Panc1 (cell line): ENCODE measurements around the gene DZANK1. TPM values are rescaled to one million over a fixed set of nuclear protein-coding genes. Genes with fewer than 3 reads are reported as not detected.
A peak's percentile ranks its signal among the peaks of the same experiment; 100 is the strongest.

ENCODE experiments used
- ATAC-seq: fragments of 200-7000 bp; cut with Tn5 transposase; 2 replicates; pipeline ENCODE4 v1.9.1; 2020; ENCODE audit warnings: mild to moderate bottlenecking, moderate library complexity
- BruUV-seq: library from RNA; stranded (reverse); fragments of 400-500 nt; replicated peaks from 2 replicates; lab custom pipeline; 2021; lab: Mats Ljungman, UMichigan
- CTCF ChIA-PET: fragments of 300-600 bp; sonication (Branson Sonifier 250); formaldehyde crosslinking; loops from one replicate; lab custom pipeline; 2022; ENCODE audit warnings: antibody characterized with exemption; lab: Charles Lee
- POLR2A ChIA-PET: fragments of 300-600 bp; sonication (Branson Sonifier 250); formaldehyde crosslinking; loops from one replicate; lab custom pipeline; 2022; ENCODE audit warnings: antibody characterized with exemption; lab: Charles Lee
- DNase-seq: peaks from one replicate; pipeline ENCODE4 v3.0.0-alpha.2; 2010; ENCODE audit warnings: low read depth, low spot score
- H3K27ac ChIP-seq: 2 replicates; pipeline ENCODE4 v1.5.1; 2011; ENCODE audit warnings: mild to moderate bottlenecking, low read length, inconsistent platforms
- H3K27me3 ChIP-seq: fragments of 200-500 bp; sonication (Bioruptor generic); 2 replicates; pipeline ENCODE4 v1.6.0; 2014; ENCODE audit warnings: low read length, inconsistent platforms; ENCODE audit not compliant: control insufficient read depth, insufficient read depth
- H3K36me3 ChIP-seq: fragments of 200-500 bp; sonication (Bioruptor generic); 2 replicates; pipeline ENCODE4 v1.5.1; 2014; ENCODE audit warnings: inconsistent platforms, mild to moderate bottlenecking, low read length, moderate library complexity; ENCODE audit not compliant: control insufficient read depth, insufficient read depth
- H3K4me1 ChIP-seq: 2 replicates; pipeline ENCODE4 v1.5.1; 2011; ENCODE audit warnings: inconsistent platforms, mild to moderate bottlenecking, low read length, moderate library complexity; ENCODE audit not compliant: control insufficient read depth, insufficient read depth
- H3K4me3 ChIP-seq, 2 experiments: 2 replicates each; pipeline ENCODE4 v1.5.1; 2011 to 2012; ENCODE audit warnings: low read depth in 2 of 2, low read length in 2 of 2, mild to moderate bottlenecking in 2 of 2, inconsistent platforms in 1 of 2, moderate library complexity in 1 of 2
- H3K9me3 ChIP-seq: fragments of 200-500 bp; sonication (Bioruptor generic); 2 replicates; pipeline ENCODE4 v1.5.1; 2014; ENCODE audit warnings: low read depth, mild to moderate bottlenecking, inconsistent platforms, low read length, moderate library complexity; ENCODE audit not compliant: control insufficient read depth, insufficient read depth
- CTCF ChIP-seq: fragments of 450-650 bp; IDR thresholded peaks from 2 replicates; pipeline ENCODE4 v1.5.1; 2017; ENCODE audit warnings: mild to moderate bottlenecking
- POLR2AphosphoS5 ChIP-seq: IDR thresholded peaks from 2 replicates; pipeline ENCODE4 v1.6.1; 2012; ENCODE audit warnings: mild to moderate bottlenecking, low read depth, low read length, moderate library complexity
- REST ChIP-seq, 2 experiments: IDR thresholded peaks; 2 replicates each; pipeline ENCODE4 v1.6.1; 2011 to 2012; ENCODE audit warnings: low read depth in 2 of 2, control low read depth in 1 of 2, low read length in 1 of 2, mild to moderate bottlenecking in 1 of 2, moderate library complexity in 1 of 2; ENCODE audit not compliant: insufficient read depth in 1 of 2
- SIN3A ChIP-seq: IDR thresholded peaks from 2 replicates; pipeline ENCODE4 v1.6.1; 2012; ENCODE audit warnings: low read depth, mild to moderate bottlenecking, low read length, moderate library complexity, borderline replicate concordance; ENCODE audit not compliant: insufficient read depth
- TCF7L2 ChIP-seq: IDR thresholded peaks from 2 replicates; pipeline ENCODE4 v1.6.1; 2011; ENCODE audit warnings: mild to moderate bottlenecking, low read depth, low read length, inconsistent platforms
- in situ Hi-C: cut with HindIII; loops from 2 replicates; pipeline ENCODE4 v1.10.0; 2016; ENCODE audit warnings: low sequenced_read_pairs, low pct_unique_long_range_greater_than_20kb
- intact Hi-C: fragments of 100-400 bp; cut with micrococcal nuclease; formaldehyde crosslinking; loops from one replicate; pipeline ENCODE4 v1.10.0; 2022; ENCODE audit not compliant: unreplicated experiment
- total RNA-seq: library from RNA; stranded (reverse); gene quantifications from one replicate; pipeline ENCODE4 v1.2.1, GENCODE V29; 2021; ENCODE audit not compliant: unreplicated experiment

Gene DZANK1
- total RNA-seq, 1 experiment from 2014 or later: 3.0 TPM

GRCh38 chr20:18507218-18508191 is 40.7 kb upstream of the DZANK1 start, which contains the start of gene SEC23B:
SEC23B (plus strand) TSS chr20:18507940; CDS start chr20:18510836, 2,896 bp downstream.
- ATAC-seq: peak; percentile 99
- ChIA-PET CTCF (interaction anchor here (0.6 kb wide), 1 partner anchor 123 kb away, joined by 3 read pairs; no protein-coding TSS in a partner anchor), POLR2A (interaction anchor here (0.6 to 1.9 kb wide), 6 partner anchors 11 to 637 kb away, joined by 4 to 17 read pairs (median 6); partner anchors contain the start of genes DZANK1, POLR3F and RBBP9)
- no peaks in the 10 kb centered on the region for H3K27me3 ChIP-seq
- no peaks in the 10 kb centered on the region for H3K9me3 ChIP-seq
- intact Hi-C loops: no loop called here
- DNase-seq: peak; percentile 93
- H3K4me1 ChIP-seq: peaks cover 8% of the 10 kb centered on the region; the same call in 1 of the 2 replicates
- in situ Hi-C loops: no loop called here
- peak; percentile 35; the same call in 1 of the 2 replicates for TF ChIP-seq TCF7L2
- no peak for TF ChIP-seq REST (IDR thresholded peaks at IDR 0.05; ENCODE audit: insufficient read depth in 1 of 2, low read depth in 2 of 2, low read length in 1 of 2)
- peak; percentile 71 for TF ChIP-seq POLR2AphosphoS5
- H3K36me3 ChIP-seq: peaks cover 15% of the 10 kb centered on the region
- no TSS peak for BruUV-seq
- peak within 1 kb of the TSS; percentile 86 to 97 for H3K4me3 ChIP-seq
- H3K27ac ChIP-seq: peak within 1 kb of the TSS; percentile 98

- no peak for ATAC-seq
- BruUV-seq: TSS peak; percentile 99
- Histone ChIP-seq H3K36me3 (peaks cover 12% of the 10 kb centered on the region), H3K27me3 (no peaks in the 10 kb centered on the region), H3K4me3 (peak overlapping the region; percentile 86 to 97), H3K27ac (peak overlapping the region; percentile 98), H3K4me1 (peaks cover 8% of the 10 kb centered on the region; the same call in 1 of the 2 replicates), H3K9me3 (no peaks in the 10 kb centered on the region)
- TF ChIP-seq CTCF (no peak), TCF7L2 (no peak), SIN3A (no peak)
- POLR2A ChIA-PET: interaction anchor here (0.6 to 1.9 kb wide), 4 partner anchors 10 to 60 kb away, joined by 4 to 17 read pairs (median 8); partner anchors contain the start of genes DZANK1, POLR3F and RBBP9
- in situ Hi-C loops (no loop called here), intact Hi-C loops (no loop called here)
- CTCF ChIA-PET: no interaction called here
- no peak for DNase-seq
Observed at GRCh38 chr20:18506744-18507143, 39.9 kb upstream of the DZANK1 start.
